ENCODE results near the gene CTNNBIP1.

CTNNBIP1 gene

DNA sequence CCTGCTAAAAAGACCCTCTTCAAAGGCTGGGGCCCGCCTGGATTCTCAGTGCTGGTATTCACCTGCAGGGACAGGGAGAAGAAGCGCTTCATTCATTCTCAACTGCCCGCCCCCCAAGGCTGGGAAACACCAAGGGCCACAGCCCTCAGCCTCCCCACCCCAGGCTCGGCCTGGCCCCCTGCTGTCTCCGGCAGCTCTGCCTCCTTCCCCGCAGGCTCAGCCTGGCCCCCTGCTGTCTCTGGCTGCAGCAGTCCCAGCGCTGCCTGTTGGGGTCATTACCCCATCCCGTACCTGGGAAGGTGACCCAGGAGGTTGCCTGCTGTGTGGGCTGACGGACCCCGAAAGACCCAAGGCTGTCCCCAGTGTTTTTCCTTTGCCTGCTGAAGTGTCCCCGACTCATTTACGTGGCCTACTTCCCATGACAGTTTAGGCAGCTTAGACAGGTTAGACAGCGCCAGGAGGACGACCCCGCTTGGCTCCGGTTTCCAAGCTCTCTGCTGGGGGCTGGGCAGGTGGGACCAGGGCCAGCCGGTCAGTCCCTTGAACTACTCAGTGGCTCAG lies 63.4 kb downstream of the CTNNBIP1 start:
- Mint-ChIP-seq H3K36me3 (ENCODE audit: low read depth) (no peaks in the 10 kb centered on the region), H3K9me3 (no peaks in the 10 kb centered on the region), H3K27ac (no peak overlapping the region), H3K4me1 (ENCODE audit: low read depth) (peaks cover 10% of the 10 kb centered on the region), H3K4me3 (no peak overlapping the region), H3K27me3 (no peaks in the 10 kb centered on the region)
- DNase-seq: no peak

- DNase-seq: no peak
- Mint-ChIP-seq H3K36me3 (ENCODE audit: low read depth) (no peaks in the 10 kb centered on the region), H3K4me3 (no peak overlapping the region)
Observed at GRCh38 chr1:9845914-9846313, 64.2 kb downstream of the CTNNBIP1 start.

GRCh38 chr1:9844756-9845155 lies 65.3 kb downstream of the CTNNBIP1 start:
- no peak overlapping the region for H3K4me3 Mint-ChIP-seq
- no peaks in the 10 kb centered on the region for H3K36me3 Mint-ChIP-seq (ENCODE audit: low read depth)
- H3K4me1 Mint-ChIP-seq (ENCODE audit: low read depth): peaks cover under 1% of the 10 kb centered on the region
- no peaks in the 10 kb centered on the region for H3K9me3 Mint-ChIP-seq
- H3K27me3 Mint-ChIP-seq: no peaks in the 10 kb centered on the region
- no peak overlapping the region for H3K27ac Mint-ChIP-seq
- DNase-seq: no peak

More at GRCh38 chr1:9845914-9846313, 64.2 kb downstream of the CTNNBIP1 start:
- Mint-ChIP-seq H3K4me1 (ENCODE audit: low read depth) (peaks cover 10% of the 10 kb centered on the region), H3K9me3 (no peaks in the 10 kb centered on the region), H3K27ac (no peak overlapping the region), H3K27me3 (no peaks in the 10 kb centered on the region)

DNA sequence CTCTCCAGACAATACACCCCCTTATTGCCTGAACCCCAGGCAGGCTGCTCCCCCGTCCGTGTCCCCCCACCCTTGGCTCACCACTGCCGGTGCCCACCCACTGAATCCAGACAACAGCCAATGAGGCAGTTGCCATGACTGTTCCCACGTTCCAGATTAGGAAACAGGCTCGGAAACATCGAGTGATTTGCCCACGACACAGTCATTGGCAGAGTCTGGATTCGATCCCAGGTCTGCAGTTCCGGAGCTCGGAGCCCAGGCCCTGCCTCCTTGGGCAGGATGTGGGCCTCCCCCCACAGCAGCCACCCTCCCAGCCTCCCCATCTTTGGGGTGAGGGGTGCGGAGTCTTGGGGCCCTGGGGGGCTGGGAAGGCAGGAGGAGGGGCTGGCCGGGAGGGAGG lies 66.0 kb downstream of the CTNNBIP1 start:
- no peak for DNase-seq
- Mint-ChIP-seq H3K4me3 (no peak overlapping the region), H3K27me3 (no peaks in the 10 kb centered on the region), H3K4me1 (ENCODE audit: low read depth) (no peaks in the 10 kb centered on the region), H3K27ac (no peak overlapping the region), H3K36me3 (ENCODE audit: low read depth) (no peaks in the 10 kb centered on the region), H3K9me3 (no peaks in the 10 kb centered on the region)

- Mint-ChIP-seq H3K4me1 (ENCODE audit: low read depth) (no peaks in the 10 kb centered on the region), H3K9me3 (no peaks in the 10 kb centered on the region), H3K4me3 (no peak overlapping the region), H3K27me3 (no peaks in the 10 kb centered on the region), H3K27ac (no peak overlapping the region), H3K36me3 (ENCODE audit: low read depth) (no peaks in the 10 kb centered on the region)
- DNase-seq: no peak
Observed at GRCh38 chr1:9843576-9843945, 66.5 kb downstream of the CTNNBIP1 start.

- DNase-seq: no peak
Observed at GRCh38 chr1:9842781-9843575, 67.1 kb downstream of the CTNNBIP1 start.

DNA sequence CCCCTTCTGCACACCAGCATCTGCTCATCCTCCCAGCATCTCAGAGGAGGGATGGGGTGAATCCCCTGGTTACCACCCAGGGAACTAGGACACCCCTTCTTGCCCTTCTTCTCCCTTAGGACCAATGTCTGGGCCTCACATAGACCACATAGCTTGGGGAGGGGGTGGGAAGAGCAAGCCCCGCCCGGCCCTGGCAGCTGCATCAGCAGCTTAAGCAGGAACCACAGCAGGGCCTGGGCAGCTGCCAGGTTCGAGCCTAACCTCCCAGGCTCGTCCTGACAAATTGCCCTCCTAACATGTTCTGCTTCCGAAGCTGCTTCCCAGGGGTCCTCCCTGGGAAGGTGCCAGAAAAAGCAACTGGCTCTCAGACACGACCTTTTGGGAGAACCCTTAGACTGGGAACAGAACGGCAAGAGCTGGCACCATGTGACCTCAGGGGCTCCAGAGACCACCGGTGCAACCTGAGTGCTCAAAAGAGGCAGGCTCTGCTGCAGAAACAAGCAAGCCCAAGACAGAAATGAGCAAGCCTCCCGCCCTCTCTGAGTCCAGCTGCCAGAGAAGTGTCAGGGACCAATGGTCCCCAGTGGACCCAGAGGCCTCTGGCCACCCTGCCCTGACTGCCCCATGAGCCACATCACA lies 67.9 kb downstream of the CTNNBIP1 start:
- Mint-ChIP-seq H3K4me1 (ENCODE audit: low read depth) (no peaks in the 10 kb centered on the region), H3K4me3 (no peak overlapping the region), H3K27me3 (no peaks in the 10 kb centered on the region), H3K36me3 (ENCODE audit: low read depth) (no peaks in the 10 kb centered on the region), H3K27ac (no peak overlapping the region), H3K9me3 (no peaks in the 10 kb centered on the region)
- DNase-seq: no peak

More at GRCh38 chr1:9842781-9843575, 67.1 kb downstream of the CTNNBIP1 start:
- no peaks in the 10 kb centered on the region for H3K27me3 Mint-ChIP-seq
- H3K36me3 Mint-ChIP-seq (ENCODE audit: low read depth): no peaks in the 10 kb centered on the region
- H3K9me3 Mint-ChIP-seq: no peaks in the 10 kb centered on the region
- no peak overlapping the region for H3K27ac Mint-ChIP-seq
- no peaks in the 10 kb centered on the region for H3K4me1 Mint-ChIP-seq (ENCODE audit: low read depth)
- H3K4me3 Mint-ChIP-seq: no peak overlapping the region

GRCh38 chr1:9841460-9841859 lies 68.6 kb downstream of the CTNNBIP1 start:
- no peaks in the 10 kb centered on the region for H3K4me1 Mint-ChIP-seq (ENCODE audit: low read depth)
- H3K27ac Mint-ChIP-seq: no peak overlapping the region
- no peaks in the 10 kb centered on the region for H3K27me3 Mint-ChIP-seq
- no peak for DNase-seq
- H3K36me3 Mint-ChIP-seq (ENCODE audit: low read depth): no peaks in the 10 kb centered on the region
- no peak overlapping the region for H3K4me3 Mint-ChIP-seq
- H3K9me3 Mint-ChIP-seq: no peaks in the 10 kb centered on the region

DNA sequence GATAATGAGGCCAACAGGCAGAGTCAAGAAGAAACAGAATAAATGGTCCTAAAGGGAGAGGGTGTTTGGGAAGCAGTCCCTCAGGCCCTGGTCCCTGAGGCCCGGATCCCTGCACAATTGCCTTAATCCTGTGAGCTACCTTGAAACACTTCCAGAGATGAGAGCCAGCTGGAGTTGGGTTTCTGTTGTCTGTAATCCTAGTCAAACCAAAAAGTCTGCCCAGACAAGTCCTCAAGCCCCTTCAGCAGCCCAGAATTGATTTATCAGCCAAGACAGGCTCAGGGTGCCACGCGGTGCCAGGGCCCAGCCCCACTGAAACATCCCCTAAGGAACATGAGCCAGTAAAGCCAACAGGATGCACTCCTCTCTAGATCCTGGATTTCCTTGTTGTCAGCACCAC lies 69.9 kb downstream of the CTNNBIP1 start:
- no peak for DNase-seq
- Mint-ChIP-seq H3K27ac (no peak overlapping the region), H3K4me3 (no peak overlapping the region), H3K36me3 (ENCODE audit: low read depth) (no peaks in the 10 kb centered on the region), H3K9me3 (no peaks in the 10 kb centered on the region), H3K27me3 (no peaks in the 10 kb centered on the region), H3K4me1 (ENCODE audit: low read depth) (no peaks in the 10 kb centered on the region)

DNA sequence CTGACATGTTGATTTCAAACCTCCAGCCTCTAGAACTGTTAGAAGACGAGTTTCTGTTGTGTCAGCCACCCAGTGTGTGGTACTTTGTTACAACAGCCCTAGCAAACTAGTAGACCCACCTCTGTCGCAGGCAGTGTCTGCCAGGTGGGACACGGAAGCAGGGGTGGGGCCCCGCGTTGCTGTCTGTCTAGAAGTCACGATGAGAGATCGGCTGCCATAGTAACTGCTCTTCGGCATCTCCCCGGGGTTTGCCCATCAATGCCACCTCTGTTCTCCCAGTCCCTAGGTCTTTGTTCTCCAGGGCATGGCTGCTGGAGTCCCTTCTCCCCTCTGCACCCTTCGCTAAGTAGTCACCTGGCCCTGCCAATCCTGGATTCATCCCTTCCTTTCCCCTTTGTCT lies 71.1 kb downstream of the CTNNBIP1 start:
- Mint-ChIP-seq H3K36me3 (ENCODE audit: low read depth) (no peaks in the 10 kb centered on the region), H3K9me3 (no peaks in the 10 kb centered on the region), H3K27ac (no peak overlapping the region)

DNA sequence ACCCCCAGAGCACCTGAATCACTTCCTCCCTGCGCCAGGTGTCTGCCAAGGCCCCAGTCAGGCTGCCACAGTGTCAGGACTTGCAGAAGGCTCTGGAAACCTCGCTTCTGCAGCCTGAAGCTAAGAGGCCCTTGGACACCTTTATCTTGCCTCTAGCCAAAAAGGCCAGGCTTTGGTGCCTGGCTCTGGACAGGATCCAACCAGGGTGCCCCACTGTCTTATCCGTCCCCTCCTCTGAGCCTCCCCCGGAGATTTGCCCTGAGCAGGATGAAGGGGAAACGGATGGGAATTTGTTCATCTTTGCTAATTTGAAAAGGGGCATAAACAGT lies 73.5 kb downstream of the CTNNBIP1 start:
- Mint-ChIP-seq H3K4me3 (no peak overlapping the region), H3K27ac (no peak overlapping the region), H3K4me1 (ENCODE audit: low read depth) (no peaks in the 10 kb centered on the region), H3K9me3 (no peaks in the 10 kb centered on the region), H3K36me3 (ENCODE audit: low read depth) (no peaks in the 10 kb centered on the region), H3K27me3 (no peaks in the 10 kb centered on the region)
- DNase-seq: no peak

More for the DNA sequence above, 71.1 kb downstream of the CTNNBIP1 start:
- Mint-ChIP-seq H3K27me3 (no peaks in the 10 kb centered on the region), H3K4me3 (no peak overlapping the region), H3K4me1 (ENCODE audit: low read depth) (no peaks in the 10 kb centered on the region)
- no peak for DNase-seq

GRCh38 chr1:9835758-9836631 lies 74.1 kb downstream of the CTNNBIP1 start:
- no peaks in the 10 kb centered on the region for H3K4me1 Mint-ChIP-seq (ENCODE audit: low read depth)
- no peak for DNase-seq
- no peaks in the 10 kb centered on the region for H3K36me3 Mint-ChIP-seq (ENCODE audit: low read depth)
- H3K27ac Mint-ChIP-seq: no peak overlapping the region
- H3K4me3 Mint-ChIP-seq: no peak overlapping the region
- H3K27me3 Mint-ChIP-seq: no peaks in the 10 kb centered on the region
- H3K9me3 Mint-ChIP-seq: no peaks in the 10 kb centered on the region

DNA sequence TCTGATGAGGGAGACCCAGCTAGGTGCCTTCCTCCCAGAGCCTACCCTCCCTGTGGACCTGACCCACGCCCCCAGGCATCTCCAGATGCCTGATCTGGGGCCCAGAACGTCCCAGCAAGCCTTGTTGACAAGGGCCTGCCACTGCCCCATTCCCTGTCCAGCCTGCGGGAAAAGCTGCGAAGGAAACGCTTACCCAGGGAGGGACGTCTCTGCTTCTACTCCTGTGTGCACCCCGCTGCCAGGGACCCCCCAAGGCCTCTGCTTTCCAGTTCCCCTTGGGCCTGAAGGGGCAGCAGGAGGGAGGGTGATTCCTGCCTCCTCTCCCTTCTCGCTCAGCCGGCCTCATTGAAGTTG lies 74.7 kb downstream of the CTNNBIP1 start:
- H3K4me3 Mint-ChIP-seq: no peak overlapping the region
- H3K4me1 Mint-ChIP-seq (ENCODE audit: low read depth): no peaks in the 10 kb centered on the region
- H3K9me3 Mint-ChIP-seq: no peaks in the 10 kb centered on the region
- no peaks in the 10 kb centered on the region for H3K27me3 Mint-ChIP-seq
- DNase-seq: no peak
- H3K36me3 Mint-ChIP-seq (ENCODE audit: low read depth): no peaks in the 10 kb centered on the region
- H3K27ac Mint-ChIP-seq: no peak overlapping the region

DNA sequence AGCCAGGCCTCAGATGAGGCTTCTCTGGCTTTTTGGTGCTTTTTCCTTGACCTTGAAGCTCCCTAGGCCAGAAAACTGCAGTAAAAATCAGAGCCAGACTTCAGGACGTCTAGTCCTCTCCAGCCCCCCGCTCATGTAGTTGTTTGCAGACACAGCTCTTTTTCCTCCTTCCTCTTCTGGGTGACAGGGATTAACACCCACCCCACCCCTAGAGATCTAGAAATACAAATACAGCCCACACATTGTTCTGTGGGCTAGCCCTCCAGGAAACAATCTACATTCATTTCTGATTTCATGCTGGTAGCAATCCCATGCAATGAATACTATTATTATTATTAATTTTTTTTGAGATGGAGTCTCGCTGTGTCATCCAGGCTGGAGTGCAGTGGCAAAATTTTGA lies 76.4 kb downstream of the CTNNBIP1 start:
- Mint-ChIP-seq H3K27ac (no peak overlapping the region), H3K4me1 (ENCODE audit: low read depth) (no peaks in the 10 kb centered on the region), H3K27me3 (no peaks in the 10 kb centered on the region), H3K36me3 (ENCODE audit: low read depth) (no peaks in the 10 kb centered on the region), H3K4me3 (no peak overlapping the region), H3K9me3 (no peaks in the 10 kb centered on the region)
- no peak for DNase-seq
